SU-DHL-6 (cell line): ENCODE results near the gene KCTD18.

Experiments
- H2AFZ ChIP-seq: fragments of 200-600 bp; sonication (generic); 2 replicates; pipeline ENCODE4 v1.6.1; 2014; ENCODE audit warnings: low read depth, mild to moderate bottlenecking, moderate library complexity, mixed read lengths, antibody characterized with exemption, low read length; ENCODE audit not compliant: severe bottlenecking
- H3F3A ChIP-seq: fragments of 200-600 bp; shearing (Covaris generic); 2 replicates; pipeline ENCODE4 v1.6.0; 2016; ENCODE audit warnings: antibody characterized with exemption, mild to moderate bottlenecking; ENCODE audit not compliant: insufficient read depth
- H3K27ac ChIP-seq: fragments of 200-600 bp; sonication (generic); 2 replicates; pipeline ENCODE4 v1.5.1; 2016; ENCODE audit warnings: low read depth, mild to moderate bottlenecking, low read length, moderate library complexity, mixed read lengths
- H3K27me3 ChIP-seq: fragments of 200-600 bp; sonication (generic), shearing (Covaris generic); 2 replicates; pipeline ENCODE4 v1.6.0; 2014; ENCODE audit warnings: mild to moderate bottlenecking, low read length
- H3K36me3 ChIP-seq: fragments of 200-600 bp; sonication (generic); 2 replicates; pipeline ENCODE4 v1.6.1; 2014; ENCODE audit warnings: mild to moderate bottlenecking, low read length, mixed read lengths
- H3K4me2 ChIP-seq: fragments of 300-600, 200-600 bp; shearing (Covaris generic), sonication (generic); 2 replicates; pipeline ENCODE4 v1.6.0; 2014; ENCODE audit warnings: low read length, low read depth, mild to moderate bottlenecking; ENCODE audit not compliant: poor library complexity, severe bottlenecking
- H3K4me3 ChIP-seq: fragments of 200-600 bp; sonication (generic); 2 replicates; pipeline ENCODE4 v1.5.1; 2014; ENCODE audit warnings: antibody characterized with exemption, low read length, mild to moderate bottlenecking, mixed read lengths; ENCODE audit not compliant: insufficient read depth, poor library complexity, severe bottlenecking
- H3K79me2 ChIP-seq: fragments of 200-600 bp; sonication (generic); 2 replicates; pipeline ENCODE4 v1.6.1; 2014; ENCODE audit warnings: mild to moderate bottlenecking, low read length, moderate library complexity; ENCODE audit not compliant: insufficient read depth
- H3K9ac ChIP-seq: fragments of 200-600 bp; sonication (generic); 2 replicates; pipeline ENCODE4 v1.7.0; 2014; ENCODE audit warnings: mild to moderate bottlenecking, low read length
- H3K9me2 ChIP-seq: fragments of 200-600 bp; sonication (generic); replicated peaks from 2 replicates; pipeline ENCODE4 v1.6.1; 2014; ENCODE audit warnings: low read length; ENCODE audit not compliant: insufficient read depth
- H3K9me3 ChIP-seq: fragments of 200-600 bp; sonication (generic); 2 replicates; pipeline ENCODE4 v1.6.1; 2014; ENCODE audit warnings: low read length, mixed read lengths; ENCODE audit not compliant: insufficient read depth
- H4K20me1 ChIP-seq: fragments of 200-600 bp; sonication (generic); 2 replicates; pipeline ENCODE4 v1.6.1; 2014; ENCODE audit warnings: low read depth, mild to moderate bottlenecking, antibody characterized with exemption, low read length, moderate library complexity, mixed read lengths
- CTCF ChIP-seq: fragments of 200-600 bp; sonication (generic); IDR thresholded peaks from one replicate; pipeline ENCODE4 v1.5.1; 2017; ENCODE audit warnings: antibody characterized with exemption, mild to moderate bottlenecking, low read length, moderate library complexity; ENCODE audit not compliant: insufficient read depth, poor library complexity, severe bottlenecking
- EZH2phosphoT487 ChIP-seq: fragments of 200-600 bp; sonication (generic), shearing (Covaris generic); conservative IDR thresholded peaks from 2 replicates; pipeline ENCODE4 v1.6.1; 2018; ENCODE audit warnings: mild to moderate bottlenecking, antibody characterized with exemption, low read length, moderate library complexity, mixed read lengths

KCTD18 gene

GRCh38 chr2:200498402-200499162 lies 11.3 kb downstream of the KCTD18 start:
- H3K36me3 ChIP-seq: peaks cover 18% of the 10 kb centered on the region; the same call in 1 of the 2 replicates
- no peak overlapping the region for H3K27ac ChIP-seq

DNA sequence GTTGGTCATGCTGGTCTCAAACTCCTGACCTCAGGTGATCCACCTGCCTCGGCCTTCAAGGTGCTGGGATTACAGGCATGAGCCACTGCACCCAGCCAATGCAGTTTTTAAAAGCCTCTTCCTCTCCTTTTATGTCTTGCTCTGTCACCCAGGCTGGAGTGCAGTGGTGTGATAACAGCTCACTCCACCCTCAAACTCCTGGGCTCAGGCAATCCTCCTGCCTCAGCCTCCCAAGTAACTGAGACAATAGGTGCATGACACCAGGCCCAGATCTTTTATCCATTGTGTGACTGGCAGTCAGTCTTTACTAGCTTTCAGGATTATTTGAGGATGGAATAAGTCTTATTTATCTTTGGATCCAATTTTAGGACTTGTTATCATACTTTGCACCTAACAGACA lies 13.2 kb downstream of the KCTD18 start:
- Histone ChIP-seq H3K9me2 (no peaks in the 10 kb centered on the region), H3K79me2 (no peaks in the 10 kb centered on the region), H2AFZ (no peak overlapping the region), H3F3A (no peaks in the 10 kb centered on the region), H4K20me1 (no peaks in the 10 kb centered on the region), H3K4me2 (no peak overlapping the region), H3K9me3 (no peaks in the 10 kb centered on the region), H3K27me3 (no peaks in the 10 kb centered on the region), H3K9ac (no peak overlapping the region), H3K36me3 (peaks cover 16% of the 10 kb centered on the region; the same call in 1 of the 2 replicates), H3K4me3 (no peak overlapping the region), H3K27ac (no peak overlapping the region)
- TF ChIP-seq CTCF: no peak
- no peak for TF ChIP-seq EZH2phosphoT487

More at GRCh38 chr2:200498402-200499162, 11.3 kb downstream of the KCTD18 start:
- H3K4me3 ChIP-seq: no peak overlapping the region
- no peaks in the 10 kb centered on the region for H3K9me3 ChIP-seq
- H3F3A ChIP-seq: no peaks in the 10 kb centered on the region
- H3K9ac ChIP-seq: no peak overlapping the region
- no peaks in the 10 kb centered on the region for H4K20me1 ChIP-seq
- TF ChIP-seq CTCF (no peak), EZH2phosphoT487 (no peak)
- no peaks in the 10 kb centered on the region for H3K27me3 ChIP-seq
- H3K4me2 ChIP-seq: no peak overlapping the region
- no peaks in the 10 kb centered on the region for H3K79me2 ChIP-seq
- H3K9me2 ChIP-seq: no peaks in the 10 kb centered on the region
- H2AFZ ChIP-seq: no peak overlapping the region

- H3F3A ChIP-seq: no peaks in the 10 kb centered on the region
- H3K9me3 ChIP-seq: no peaks in the 10 kb centered on the region
- no peaks in the 10 kb centered on the region for H3K79me2 ChIP-seq
- H3K36me3 ChIP-seq: peaks cover 16% of the 10 kb centered on the region; the same call in 1 of the 2 replicates
- H3K4me3 ChIP-seq: no peak overlapping the region
- H3K4me2 ChIP-seq: no peak overlapping the region
- no peak for TF ChIP-seq CTCF
- TF ChIP-seq EZH2phosphoT487: no peak
- H3K9ac ChIP-seq: no peak overlapping the region
- no peak overlapping the region for H3K27ac ChIP-seq
- H4K20me1 ChIP-seq: no peaks in the 10 kb centered on the region
- no peak overlapping the region for H2AFZ ChIP-seq
- no peaks in the 10 kb centered on the region for H3K9me2 ChIP-seq
- H3K27me3 ChIP-seq: no peaks in the 10 kb centered on the region
Observed at GRCh38 chr2:200494048-200494447, 15.8 kb downstream of the KCTD18 start.
